Ishikawa (cell line): ENCODE results near the gene AHI1.

Experiments used
- CEBPB ChIP-seq: IDR thresholded peaks from 2 replicates; pipeline ENCODE4 v1.6.1; 2012
- CREB1 ChIP-seq: IDR thresholded peaks from 2 replicates; pipeline ENCODE4 v1.6.1; 2012; ENCODE audit warnings: low read depth
- EGR1 ChIP-seq: IDR thresholded peaks from 2 replicates; pipeline ENCODE4 v1.6.1; 2012
- EP300 ChIP-seq: IDR thresholded peaks from 2 replicates; pipeline ENCODE4 v1.6.1; 2012; ENCODE audit warnings: borderline replicate concordance
- FOXM1 ChIP-seq: IDR thresholded peaks from 2 replicates; pipeline ENCODE4 v1.6.1; 2012; ENCODE audit warnings: low read depth, borderline replicate concordance
- NFIC ChIP-seq: IDR thresholded peaks from 2 replicates; pipeline ENCODE4 v1.6.1; 2012
- RAD21 ChIP-seq: IDR thresholded peaks from 2 replicates; pipeline ENCODE4 v1.6.1; 2012; ENCODE audit warnings: low read depth
- TAF1 ChIP-seq: IDR thresholded peaks from 2 replicates; pipeline ENCODE4 v1.6.1; 2012; ENCODE audit warnings: low read depth, mild to moderate bottlenecking
- TCF12 ChIP-seq: IDR thresholded peaks from 2 replicates; pipeline ENCODE4 v1.6.1; 2012; ENCODE audit warnings: low read depth
- TEAD4 ChIP-seq: IDR thresholded peaks from 2 replicates; pipeline ENCODE4 v1.6.1; 2012
- YY1 ChIP-seq: IDR thresholded peaks from 2 replicates; pipeline ENCODE4 v1.6.1; 2012; ENCODE audit warnings: low read depth
- ZBTB7A ChIP-seq: IDR thresholded peaks from 2 replicates; pipeline ENCODE4 v1.6.1; 2012; ENCODE audit warnings: low read depth
- TF ChIP-seq, protein P1 (sequence below): IDR thresholded peaks from 2 replicates; pipeline ENCODE4 v1.6.1; 2012; ENCODE audit warnings: low read depth, mild to moderate bottlenecking
- TF ChIP-seq, protein P2 (sequence below): IDR thresholded peaks from 2 replicates; pipeline ENCODE4 v1.6.1; 2012
- TF ChIP-seq, protein P3 (sequence below): IDR thresholded peaks from 2 replicates; pipeline ENCODE4 v1.6.1; 2012

The AHI1 gene

DNA sequence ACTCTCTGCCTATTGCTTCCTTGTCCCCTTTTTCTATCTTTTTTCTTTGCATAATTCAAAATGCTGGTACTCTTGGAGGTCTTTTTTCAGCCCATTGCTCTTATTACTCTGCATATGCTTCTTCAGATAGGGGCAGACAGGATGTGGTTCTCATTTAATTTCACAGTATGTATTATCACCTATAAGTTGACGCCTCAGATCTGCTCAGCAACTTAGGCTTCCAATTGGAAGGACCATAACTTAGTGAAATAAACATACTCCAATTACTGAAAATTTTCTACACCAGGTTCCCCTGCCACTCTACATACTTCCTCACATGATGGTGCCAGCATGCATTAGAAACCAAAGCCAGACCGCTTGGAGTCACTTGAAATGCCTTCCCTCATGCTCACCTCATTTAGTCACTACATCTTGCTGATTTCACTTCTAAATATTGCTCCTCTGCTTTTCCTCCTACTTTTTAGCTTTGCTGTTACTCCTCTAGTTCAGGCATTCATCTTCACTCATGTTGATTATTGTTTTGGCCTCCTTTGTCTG lies 34.5 kb upstream of the AHI1 start:
- TF ChIP-seq, protein P1, sequence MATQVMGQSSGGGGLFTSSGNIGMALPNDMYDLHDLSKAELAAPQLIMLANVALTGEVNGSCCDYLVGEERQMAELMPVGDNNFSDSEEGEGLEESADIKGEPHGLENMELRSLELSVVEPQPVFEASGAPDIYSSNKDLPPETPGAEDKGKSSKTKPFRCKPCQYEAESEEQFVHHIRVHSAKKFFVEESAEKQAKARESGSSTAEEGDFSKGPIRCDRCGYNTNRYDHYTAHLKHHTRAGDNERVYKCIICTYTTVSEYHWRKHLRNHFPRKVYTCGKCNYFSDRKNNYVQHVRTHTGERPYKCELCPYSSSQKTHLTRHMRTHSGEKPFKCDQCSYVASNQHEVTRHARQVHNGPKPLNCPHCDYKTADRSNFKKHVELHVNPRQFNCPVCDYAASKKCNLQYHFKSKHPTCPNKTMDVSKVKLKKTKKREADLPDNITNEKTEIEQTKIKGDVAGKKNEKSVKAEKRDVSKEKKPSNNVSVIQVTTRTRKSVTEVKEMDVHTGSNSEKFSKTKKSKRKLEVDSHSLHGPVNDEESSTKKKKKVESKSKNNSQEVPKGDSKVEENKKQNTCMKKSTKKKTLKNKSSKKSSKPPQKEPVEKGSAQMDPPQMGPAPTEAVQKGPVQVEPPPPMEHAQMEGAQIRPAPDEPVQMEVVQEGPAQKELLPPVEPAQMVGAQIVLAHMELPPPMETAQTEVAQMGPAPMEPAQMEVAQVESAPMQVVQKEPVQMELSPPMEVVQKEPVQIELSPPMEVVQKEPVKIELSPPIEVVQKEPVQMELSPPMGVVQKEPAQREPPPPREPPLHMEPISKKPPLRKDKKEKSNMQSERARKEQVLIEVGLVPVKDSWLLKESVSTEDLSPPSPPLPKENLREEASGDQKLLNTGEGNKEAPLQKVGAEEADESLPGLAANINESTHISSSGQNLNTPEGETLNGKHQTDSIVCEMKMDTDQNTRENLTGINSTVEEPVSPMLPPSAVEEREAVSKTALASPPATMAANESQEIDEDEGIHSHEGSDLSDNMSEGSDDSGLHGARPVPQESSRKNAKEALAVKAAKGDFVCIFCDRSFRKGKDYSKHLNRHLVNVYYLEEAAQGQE, result no peak
- TF ChIP-seq, protein P2, sequence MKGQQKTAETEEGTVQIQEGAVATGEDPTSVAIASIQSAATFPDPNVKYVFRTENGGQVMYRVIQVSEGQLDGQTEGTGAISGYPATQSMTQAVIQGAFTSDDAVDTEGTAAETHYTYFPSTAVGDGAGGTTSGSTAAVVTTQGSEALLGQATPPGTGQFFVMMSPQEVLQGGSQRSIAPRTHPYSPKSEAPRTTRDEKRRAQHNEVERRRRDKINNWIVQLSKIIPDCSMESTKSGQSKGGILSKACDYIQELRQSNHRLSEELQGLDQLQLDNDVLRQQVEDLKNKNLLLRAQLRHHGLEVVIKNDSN, result no peak
- TF ChIP-seq CEBPB (no peak), RAD21 (no peak), NFIC (no peak), TAF1 (no peak), TEAD4 (no peak), ZBTB7A (no peak), EP300 (no peak), YY1 (no peak), CREB1 (no peak), TCF12 (no peak), EGR1 (no peak), FOXM1 (no peak)
- TF ChIP-seq, protein P3, sequence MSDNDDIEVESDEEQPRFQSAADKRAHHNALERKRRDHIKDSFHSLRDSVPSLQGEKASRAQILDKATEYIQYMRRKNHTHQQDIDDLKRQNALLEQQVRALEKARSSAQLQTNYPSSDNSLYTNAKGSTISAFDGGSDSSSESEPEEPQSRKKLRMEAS, result no peak

DNA sequence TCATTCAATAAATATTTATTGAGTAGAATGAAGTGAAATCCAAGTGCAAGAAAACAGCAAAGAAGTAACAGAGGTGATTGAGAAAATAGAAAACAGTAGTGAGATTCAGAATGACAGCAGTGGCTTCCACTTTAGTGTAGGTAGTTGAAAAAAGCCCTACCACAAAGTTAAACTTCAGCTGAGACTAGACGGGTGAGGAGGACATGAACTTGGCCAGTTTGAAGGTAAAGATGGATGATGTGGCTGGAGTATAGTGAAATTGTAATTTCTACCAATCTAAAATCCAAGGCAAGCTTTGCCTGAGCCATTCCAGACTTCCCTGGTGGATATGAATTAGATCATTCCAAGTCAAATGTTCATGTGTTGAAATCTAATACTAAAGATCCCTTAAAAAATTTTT lies 32.6 kb upstream of the AHI1 start:
- TF ChIP-seq TEAD4 (no peak), RAD21 (no peak), CEBPB (no peak), EGR1 (no peak), FOXM1 (no peak), TCF12 (no peak), TAF1 (no peak), NFIC (no peak), EP300 (no peak), CREB1 (no peak), ZBTB7A (no peak), YY1 (no peak)
- TF ChIP-seq, protein P3, result no peak
- TF ChIP-seq, protein P2, result no peak
- TF ChIP-seq, protein P1, result no peak

DNA sequence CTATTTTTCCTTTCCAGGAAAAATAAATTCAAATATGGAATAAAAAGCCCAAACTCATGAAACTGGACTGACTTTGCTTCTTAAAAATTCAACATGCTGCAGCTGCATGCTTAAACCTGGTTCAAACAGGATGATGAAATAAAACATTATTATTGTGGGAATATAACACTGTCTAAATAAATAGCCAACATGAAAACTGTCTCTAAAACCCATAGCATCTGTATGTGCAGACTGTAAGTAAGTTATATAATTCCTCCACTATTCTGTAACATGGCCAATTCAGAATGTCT lies 30.4 kb upstream of the AHI1 start:
- TF ChIP-seq EGR1 (no peak), EP300 (no peak), FOXM1 (no peak), YY1 (no peak), TEAD4 (no peak), CEBPB (no peak), CREB1 (no peak), TCF12 (no peak)
- TF ChIP-seq, protein P2, result no peak
- TF ChIP-seq, protein P1, result no peak

DNA sequence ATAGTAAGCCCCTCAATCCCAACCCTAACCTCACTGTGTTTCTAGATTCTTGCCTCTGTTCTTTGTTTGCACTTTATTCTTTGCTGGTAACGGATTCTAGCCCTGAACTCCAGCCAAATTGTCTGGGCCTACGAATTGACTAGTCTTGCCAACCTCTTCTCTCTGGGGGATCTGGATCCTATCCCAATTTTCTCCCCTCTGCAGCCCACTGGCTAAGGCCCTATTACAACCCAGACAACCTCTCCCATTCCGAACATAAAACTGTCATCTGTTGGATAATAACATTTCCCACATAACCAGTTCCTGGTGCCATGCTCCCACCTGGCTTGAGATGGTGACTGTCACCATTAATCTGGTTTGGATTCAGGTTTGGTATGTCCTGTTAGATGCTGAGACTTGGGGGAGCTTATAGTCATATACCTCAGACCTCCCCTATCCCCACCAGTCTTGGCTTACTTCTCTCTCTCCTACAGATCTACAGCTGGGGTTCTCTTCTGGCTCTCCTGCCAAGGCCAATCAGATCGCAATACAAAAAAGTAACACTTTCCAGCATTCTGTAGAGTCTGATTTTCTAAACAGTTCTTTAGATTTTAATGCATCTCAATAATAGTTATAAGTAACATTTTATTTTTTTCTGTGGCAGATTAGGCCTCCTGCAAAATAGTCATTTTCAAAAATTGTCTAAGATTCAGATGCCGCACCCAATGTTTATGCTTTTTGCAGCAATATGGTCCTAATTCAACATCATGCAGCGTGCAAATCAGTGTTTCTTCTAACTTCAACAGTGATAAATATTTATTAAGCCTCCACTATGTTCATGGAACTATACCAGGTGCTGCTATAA lies 29.8 kb upstream of the AHI1 start:
- no peak for TF ChIP-seq NFIC
- TF ChIP-seq CREB1, result no peak
- no peak for TF ChIP-seq CEBPB
